ENCODE measurements around the gene TEX22. TPM values are rescaled to one million over a fixed set of nuclear protein-coding genes. Genes with fewer than 3 reads are reported as not detected.

TEX22 gene
- total RNA-seq, 1 donor from 2014 or later = 0.60 TPM

- no peak for TF ChIP-seq CTCF (IDR thresholded peaks at IDR 0.05)
- Mint-ChIP-seq H3K4me1 (ENCODE audit: low read depth) (no peaks in the 10 kb centered on the region), H3K36me3 (ENCODE audit: low read depth) (peaks cover 4% of the 10 kb centered on the region), H3K4me3 (ENCODE audit: unreplicated experiment) (no peak overlapping the region), H3K27ac (ENCODE audit: unreplicated experiment) (no peak overlapping the region), H3K27me3 (ENCODE audit: low read depth) (no peaks in the 10 kb centered on the region), H3K9me3 (ENCODE audit: low read depth) (no peaks in the 10 kb centered on the region)
- DNase-seq (ENCODE audit: low spot score) = no peak
Observed at GRCh38 chr14:105378873-105379685, 19.3 kb upstream of the TEX22 start.

GRCh38 chr14:105379946-105380345 lies 18.4 kb upstream of the TEX22 start:
- H3K36me3 Mint-ChIP-seq (ENCODE audit: low read depth) = peaks cover 4% of the 10 kb centered on the region
- no peaks in the 10 kb centered on the region for H3K27me3 Mint-ChIP-seq (ENCODE audit: low read depth)
- H3K27ac Mint-ChIP-seq (ENCODE audit: unreplicated experiment) = no peak overlapping the region
- H3K4me3 Mint-ChIP-seq (ENCODE audit: unreplicated experiment) = no peak overlapping the region
- no peak for DNase-seq (ENCODE audit: low spot score)
- no peaks in the 10 kb centered on the region for H3K4me1 Mint-ChIP-seq (ENCODE audit: low read depth)
- no peak for TF ChIP-seq CTCF (IDR thresholded peaks at IDR 0.05)
- H3K9me3 Mint-ChIP-seq (ENCODE audit: low read depth) = no peaks in the 10 kb centered on the region

GRCh38 chr14:105380756-105381155 lies 17.6 kb upstream of the TEX22 start:
- peaks cover 6% of the 10 kb centered on the region for H3K36me3 Mint-ChIP-seq (ENCODE audit: low read depth)
- H3K27ac Mint-ChIP-seq (ENCODE audit: unreplicated experiment) = no peak overlapping the region
- no peaks in the 10 kb centered on the region for H3K9me3 Mint-ChIP-seq (ENCODE audit: low read depth)
- H3K4me3 Mint-ChIP-seq (ENCODE audit: unreplicated experiment) = no peak overlapping the region
- DNase-seq (ENCODE audit: low spot score) = no peak
- H3K4me1 Mint-ChIP-seq (ENCODE audit: low read depth) = no peaks in the 10 kb centered on the region
- no peaks in the 10 kb centered on the region for H3K27me3 Mint-ChIP-seq (ENCODE audit: low read depth)
- TF ChIP-seq CTCF (IDR thresholded peaks at IDR 0.05) = no peak

GRCh38 chr14:105381446-105382342 lies 16.6 kb upstream of the TEX22 start:
- Mint-ChIP-seq H3K27ac (ENCODE audit: unreplicated experiment) (no peak overlapping the region), H3K36me3 (ENCODE audit: low read depth) (peaks cover 6% of the 10 kb centered on the region), H3K4me3 (ENCODE audit: unreplicated experiment) (no peak overlapping the region), H3K4me1 (ENCODE audit: low read depth) (no peaks in the 10 kb centered on the region), H3K9me3 (ENCODE audit: low read depth) (no peaks in the 10 kb centered on the region), H3K27me3 (ENCODE audit: low read depth) (no peaks in the 10 kb centered on the region)
- no peak for DNase-seq (ENCODE audit: low spot score)
- no peak for TF ChIP-seq CTCF (IDR thresholded peaks at IDR 0.05)

GRCh38 chr14:105382343-105383082 lies 15.8 kb upstream of the TEX22 start:
- DNase-seq (ENCODE audit: low spot score) = no peak
- Mint-ChIP-seq H3K9me3 (ENCODE audit: low read depth) (no peaks in the 10 kb centered on the region), H3K27ac (ENCODE audit: unreplicated experiment) (no peak overlapping the region), H3K27me3 (ENCODE audit: low read depth) (no peaks in the 10 kb centered on the region), H3K4me3 (ENCODE audit: unreplicated experiment) (no peak overlapping the region), H3K4me1 (ENCODE audit: low read depth) (no peaks in the 10 kb centered on the region), H3K36me3 (ENCODE audit: low read depth) (peaks cover 6% of the 10 kb centered on the region)
- TF ChIP-seq CTCF (IDR thresholded peaks at IDR 0.05) = no peak
